NCI-H1417 treated with DMSO at 0.1 percent for 48 hours (cell line): Measurements from ENCODE around the gene TLR8.

Experiments used
- DNase-seq: peaks from one replicate; lab custom pipeline; 2025; lab: John Stamatoyannopoulos, UW

TLR8 gene

GRCh38 chrX:12966151-12966550 lies 59.7 kb downstream of the TLR8 start:
- no peak for DNase-seq

DNA sequence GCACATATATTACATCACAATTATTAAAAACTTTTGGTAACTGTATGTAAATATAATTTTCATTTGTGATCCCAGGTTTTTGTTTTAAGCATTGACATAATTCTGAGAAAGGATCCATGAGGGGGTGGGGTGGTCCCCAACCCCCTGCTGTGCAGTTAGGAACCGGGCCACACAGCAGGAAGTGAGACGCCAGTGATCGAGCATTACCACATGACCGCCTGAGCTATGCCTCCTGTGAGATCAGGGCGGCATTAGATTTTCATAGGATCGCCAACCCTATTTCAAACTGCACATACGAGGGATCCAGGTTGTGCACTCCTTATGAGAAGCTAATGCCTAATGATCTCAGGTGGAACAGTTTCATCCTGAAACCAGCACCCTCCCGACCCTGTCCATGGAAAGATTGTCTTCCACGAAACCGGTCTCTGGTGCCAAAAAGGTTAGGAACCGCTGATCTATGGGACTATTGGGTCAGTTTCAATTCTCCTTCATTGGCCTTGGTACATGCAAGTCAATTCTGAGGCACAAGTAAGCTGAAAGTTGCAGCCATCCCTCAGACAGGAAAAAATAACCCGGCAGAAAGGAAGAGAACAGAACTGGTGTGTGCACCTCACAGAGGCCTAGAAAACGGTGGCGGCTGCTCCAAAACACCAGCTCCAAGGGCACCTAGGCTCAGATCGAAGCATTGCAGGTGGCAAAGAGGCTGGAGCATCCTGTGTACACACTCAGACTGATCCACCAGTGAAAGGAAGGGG lies 61.5 kb downstream of the TLR8 start:
- no peak for DNase-seq

DNA sequence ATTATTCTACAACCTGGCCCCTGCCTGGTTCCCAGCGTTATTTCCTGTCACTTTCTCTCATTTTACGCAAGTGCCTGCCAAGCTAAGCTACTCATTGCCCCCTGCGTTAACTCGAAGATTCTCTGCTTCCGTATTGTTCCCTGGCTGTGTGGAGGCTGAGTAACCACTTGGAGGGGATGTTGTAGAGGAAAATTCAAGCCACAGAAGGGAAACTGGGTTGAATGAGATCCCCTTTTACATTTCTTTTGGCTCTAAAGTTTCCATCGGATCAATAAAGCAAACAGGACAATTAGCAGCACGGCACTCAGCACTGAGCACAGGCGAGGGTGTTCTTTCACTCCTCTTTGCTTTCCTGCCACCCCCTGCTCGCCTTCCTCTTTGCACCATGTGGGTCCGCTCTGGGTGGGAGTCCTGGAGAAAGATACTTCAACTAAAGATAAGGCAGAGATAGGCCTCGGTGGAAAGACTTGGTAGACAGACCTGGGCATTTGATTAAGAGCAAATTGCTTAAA lies 64.3 kb downstream of the TLR8 start:
- DNase-seq: no peak

DNA sequence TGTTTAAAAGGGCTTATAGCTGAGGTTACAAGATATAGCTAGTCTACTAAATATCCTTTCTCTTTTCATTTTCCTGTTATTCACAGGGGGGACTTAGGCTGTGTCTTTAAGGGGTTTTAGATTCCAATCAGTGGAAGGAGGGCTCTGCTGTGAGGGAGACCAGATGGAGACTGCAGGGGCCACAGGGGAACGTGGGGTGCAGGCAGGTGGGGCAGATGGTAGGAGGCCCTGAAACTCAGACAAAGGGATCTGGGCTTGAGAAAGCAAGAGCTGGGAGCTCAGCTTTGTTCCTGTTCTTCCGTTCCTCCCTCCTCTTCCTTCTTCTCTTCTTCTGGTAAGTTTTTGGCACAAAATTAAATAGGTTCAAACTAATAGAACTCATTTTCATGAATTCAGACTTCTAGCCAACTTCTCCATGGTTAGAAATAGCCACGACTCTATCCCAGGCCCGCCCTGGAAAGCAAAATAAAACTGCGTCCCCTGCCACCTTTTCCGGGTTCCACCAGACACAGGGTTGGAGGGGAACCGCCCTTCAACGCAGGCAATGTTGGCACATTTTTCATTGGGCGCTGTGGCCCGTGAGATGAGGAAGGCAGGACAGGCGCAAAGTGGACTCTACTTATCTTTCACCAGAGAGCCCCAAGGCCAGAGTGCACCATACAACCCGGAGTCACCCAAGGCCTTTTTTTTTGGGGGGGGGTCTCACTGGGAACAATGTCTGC lies 65.0 kb downstream of the TLR8 start:
- DNase-seq: no peak

DNA sequence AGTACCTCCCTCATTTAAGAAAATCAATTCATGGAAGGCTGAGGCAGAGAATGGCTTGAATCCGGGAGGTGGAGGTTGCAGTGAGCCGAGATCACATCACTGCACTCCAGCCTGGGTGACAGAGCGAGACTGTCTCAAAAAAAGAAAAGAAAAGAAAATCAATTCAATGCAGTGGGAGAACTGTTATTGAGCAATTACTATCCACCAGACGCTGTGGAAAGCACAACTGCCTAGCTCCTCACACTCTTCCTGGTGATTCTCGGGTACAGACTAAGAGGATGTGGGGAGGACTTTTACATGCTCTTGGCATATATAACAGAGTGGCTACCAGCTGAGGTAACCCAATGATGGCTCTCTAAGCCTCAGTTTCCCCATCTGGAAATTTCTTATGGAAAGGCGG lies 65.8 kb downstream of the TLR8 start:
- no peak for DNase-seq
